DOHH2 (cell line): ENCODE data around the gene ZFHX2.

ENCODE experiments used
- H3F3A ChIP-seq: fragments of 200-600 bp; sonication (generic), shearing (Covaris generic); 2 replicates; pipeline ENCODE4 v1.6.0; 2016; ENCODE audit warnings: antibody characterized with exemption, mild to moderate bottlenecking; ENCODE audit not compliant: control insufficient read depth, insufficient read depth
- H3K27ac ChIP-seq: fragments of 200-600 bp; sonication (generic); 2 replicates; pipeline ENCODE4 v1.5.1; 2014; ENCODE audit warnings: low read depth, mild to moderate bottlenecking, low read length, moderate library complexity
- H3K27me3 ChIP-seq: fragments of 200-600 bp; sonication (generic); 2 replicates; pipeline ENCODE4 v1.6.1; 2014; ENCODE audit warnings: mild to moderate bottlenecking, low read length, mixed read lengths; ENCODE audit not compliant: control insufficient read depth
- H3K36me3 ChIP-seq: fragments of 200-600 bp; sonication (generic); 2 replicates; pipeline ENCODE4 v1.6.1; 2014; ENCODE audit warnings: mild to moderate bottlenecking, low read length, moderate library complexity, mixed read lengths; ENCODE audit not compliant: control insufficient read depth
- H3K4me1 ChIP-seq: fragments of 200-600 bp; sonication (generic); 2 replicates; pipeline ENCODE4 v1.6.1; 2014; ENCODE audit warnings: mild to moderate bottlenecking, low read length, mixed read lengths; ENCODE audit not compliant: control insufficient read depth
- H3K4me2 ChIP-seq: fragments of 200-600 bp; sonication (generic); 2 replicates; pipeline ENCODE4 v1.6.0; 2014; ENCODE audit warnings: mild to moderate bottlenecking, low read length, moderate library complexity
- H3K4me3 ChIP-seq: fragments of 200-600 bp; sonication (generic); 2 replicates; pipeline ENCODE4 v1.5.1; 2014; ENCODE audit warnings: mild to moderate bottlenecking, low read length, mixed read lengths
- H3K79me2 ChIP-seq: fragments of 200-600 bp; sonication (generic); 2 replicates; pipeline ENCODE4 v1.6.1; 2014; ENCODE audit warnings: mild to moderate bottlenecking, low read length, mixed read lengths; ENCODE audit not compliant: control insufficient read depth
- H3K9me2 ChIP-seq: fragments of 200-600 bp; sonication (generic); replicated peaks from 2 replicates; pipeline ENCODE4 v1.6.1; 2014; ENCODE audit warnings: mild to moderate bottlenecking, low read length, mixed read lengths; ENCODE audit not compliant: control insufficient read depth
- H3K9me3 ChIP-seq: fragments of 200-600 bp; sonication (generic); 2 replicates; pipeline ENCODE4 v1.6.1; 2014; ENCODE audit warnings: antibody characterized with exemption, low read length, mixed read lengths; ENCODE audit not compliant: control insufficient read depth, insufficient read depth
- H4K20me1 ChIP-seq: fragments of 200-600 bp; sonication (generic); 2 replicates; pipeline ENCODE4 v1.6.0; 2014; ENCODE audit warnings: low read depth, mild to moderate bottlenecking, antibody characterized with exemption, low read length, moderate library complexity; ENCODE audit not compliant: control insufficient read depth, insufficient read depth
- EZH2phosphoT487 ChIP-seq: fragments of 200-600 bp; sonication (generic); IDR thresholded peaks from 2 replicates; pipeline ENCODE4 v1.6.1; 2017; ENCODE audit warnings: borderline replicate concordance, mild to moderate bottlenecking, antibody characterized with exemption, low read length, moderate library complexity, mixed read lengths
- TF ChIP-seq, protein P1 (sequence below): fragments of 200-600 bp; sonication (generic); IDR thresholded peaks from one replicate; pipeline ENCODE4 v1.5.1; 2014; ENCODE audit warnings: antibody characterized with exemption, mild to moderate bottlenecking, low read depth, low read length; ENCODE audit not compliant: poor library complexity, severe bottlenecking

The ZFHX2 gene

DNA sequence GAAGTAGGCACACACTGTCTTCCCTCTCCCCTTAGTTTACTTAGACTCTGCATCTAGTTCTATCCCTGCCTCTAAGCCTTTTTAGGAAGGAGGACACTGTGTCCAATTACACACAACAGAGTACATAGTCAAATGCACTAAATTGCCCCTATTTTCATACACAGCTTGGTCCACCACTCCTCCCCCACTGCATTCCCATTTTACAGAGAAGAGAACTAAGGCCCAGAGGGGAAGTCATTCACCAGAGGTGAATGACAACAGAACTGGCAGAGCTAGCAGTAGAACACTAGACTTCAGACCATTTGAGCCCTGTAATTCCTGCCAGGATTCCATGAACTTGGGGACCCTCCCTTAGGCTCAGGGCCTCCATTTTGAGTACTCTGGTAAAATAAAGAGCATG is 28.2 kb upstream of the ZFHX2 start:
- H3K4me3 ChIP-seq, result no peak overlapping the region
- H3K27ac ChIP-seq, result no peak overlapping the region
- H3K4me1 ChIP-seq, result peaks cover 4% of the 10 kb centered on the region; the same call in 1 of the 2 replicates
- H3K79me2 ChIP-seq, result no peaks in the 10 kb centered on the region
- no peak for TF ChIP-seq EZH2phosphoT487
- TF ChIP-seq, protein P1, sequence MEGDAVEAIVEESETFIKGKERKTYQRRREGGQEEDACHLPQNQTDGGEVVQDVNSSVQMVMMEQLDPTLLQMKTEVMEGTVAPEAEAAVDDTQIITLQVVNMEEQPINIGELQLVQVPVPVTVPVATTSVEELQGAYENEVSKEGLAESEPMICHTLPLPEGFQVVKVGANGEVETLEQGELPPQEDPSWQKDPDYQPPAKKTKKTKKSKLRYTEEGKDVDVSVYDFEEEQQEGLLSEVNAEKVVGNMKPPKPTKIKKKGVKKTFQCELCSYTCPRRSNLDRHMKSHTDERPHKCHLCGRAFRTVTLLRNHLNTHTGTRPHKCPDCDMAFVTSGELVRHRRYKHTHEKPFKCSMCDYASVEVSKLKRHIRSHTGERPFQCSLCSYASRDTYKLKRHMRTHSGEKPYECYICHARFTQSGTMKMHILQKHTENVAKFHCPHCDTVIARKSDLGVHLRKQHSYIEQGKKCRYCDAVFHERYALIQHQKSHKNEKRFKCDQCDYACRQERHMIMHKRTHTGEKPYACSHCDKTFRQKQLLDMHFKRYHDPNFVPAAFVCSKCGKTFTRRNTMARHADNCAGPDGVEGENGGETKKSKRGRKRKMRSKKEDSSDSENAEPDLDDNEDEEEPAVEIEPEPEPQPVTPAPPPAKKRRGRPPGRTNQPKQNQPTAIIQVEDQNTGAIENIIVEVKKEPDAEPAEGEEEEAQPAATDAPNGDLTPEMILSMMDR, result no peak
- peaks cover 30% of the 10 kb centered on the region for H3K27me3 ChIP-seq
- no peaks in the 10 kb centered on the region for H3K9me3 ChIP-seq
- H3F3A ChIP-seq, result no peaks in the 10 kb centered on the region
- H3K4me2 ChIP-seq, result no peak overlapping the region
- H4K20me1 ChIP-seq, result no peaks in the 10 kb centered on the region
- no peaks in the 10 kb centered on the region for H3K9me2 ChIP-seq
- no peaks in the 10 kb centered on the region for H3K36me3 ChIP-seq

DNA sequence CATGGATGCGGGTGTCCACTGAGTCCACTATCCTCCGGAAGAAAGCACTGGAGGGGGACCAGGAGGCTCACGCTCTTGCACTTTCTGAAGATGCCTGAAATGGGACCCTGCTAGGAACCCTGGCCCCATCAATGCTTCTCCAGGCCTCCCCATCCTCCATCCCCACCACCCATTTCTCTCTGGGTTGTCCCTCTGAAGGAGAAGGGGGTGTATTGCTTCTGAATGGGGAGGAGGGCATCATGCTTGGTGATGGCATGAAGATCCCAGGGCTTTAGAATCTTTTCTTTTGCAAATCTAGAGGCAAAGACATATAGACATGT is 27.7 kb upstream of the ZFHX2 start:
- H3F3A ChIP-seq, result no peaks in the 10 kb centered on the region
- no peak overlapping the region for H3K4me2 ChIP-seq
- no peak for TF ChIP-seq EZH2phosphoT487
- TF ChIP-seq, protein P1, result no peak
- H3K36me3 ChIP-seq, result no peaks in the 10 kb centered on the region
- H3K27ac ChIP-seq, result no peak overlapping the region
- no peak overlapping the region for H3K4me3 ChIP-seq
- no peaks in the 10 kb centered on the region for H3K9me2 ChIP-seq
- H3K4me1 ChIP-seq, result peaks cover 4% of the 10 kb centered on the region; the same call in 1 of the 2 replicates
- no peaks in the 10 kb centered on the region for H3K79me2 ChIP-seq
- H4K20me1 ChIP-seq, result no peaks in the 10 kb centered on the region
- peaks cover 30% of the 10 kb centered on the region for H3K27me3 ChIP-seq
- H3K9me3 ChIP-seq, result no peaks in the 10 kb centered on the region

DNA sequence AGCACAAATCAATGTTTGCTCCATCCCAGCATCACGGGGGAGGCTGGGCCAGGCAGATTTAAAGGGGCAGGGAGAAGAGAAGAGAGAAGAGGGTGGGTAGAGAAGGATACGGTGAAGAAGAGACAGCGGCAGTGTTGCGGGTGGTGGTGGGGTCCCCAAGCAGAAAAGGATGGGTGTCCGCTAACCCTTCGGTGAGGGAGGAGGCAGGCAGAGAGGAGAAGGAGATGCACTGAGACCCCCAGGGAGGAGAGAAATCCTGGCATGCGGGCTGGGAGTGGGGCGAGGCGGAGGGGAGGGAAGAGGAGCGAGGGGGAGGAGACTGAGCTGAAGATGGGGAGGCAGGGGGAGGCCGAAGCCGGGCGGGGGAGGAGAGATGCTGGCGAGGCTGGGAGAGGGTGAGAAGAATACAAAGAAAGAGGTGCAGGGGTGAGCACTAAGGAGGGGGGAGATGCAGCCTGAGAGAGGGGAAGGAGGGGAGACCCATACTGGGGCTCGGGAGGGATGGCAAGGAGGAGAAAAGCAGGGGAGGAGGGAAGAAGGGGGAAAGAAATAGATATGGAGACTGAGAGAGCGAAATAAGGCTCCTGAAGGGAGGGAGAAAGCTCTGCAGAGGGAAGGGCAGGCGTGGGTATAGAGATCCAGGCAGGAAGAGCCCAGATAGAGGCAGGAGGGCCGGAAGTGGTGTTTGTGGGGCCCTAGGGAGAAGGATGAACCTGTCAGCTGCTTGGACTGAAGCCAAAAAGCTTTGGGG is 27.2 kb upstream of the ZFHX2 start, which contains the start of gene JPH4:
TSS of gene JPH4 (minus strand) at position 231 of the 751 bp plus-strand sequence. CDS start 1,337 bp downstream, outside the sequence.
- Histone ChIP-seq H3K79me2 (no peaks in the 10 kb centered on the region), H3K4me2 (no peak within 1 kb of the TSS), H3K9me3 (no peaks in the 10 kb centered on the region), H3K27ac (no peak within 1 kb of the TSS), H4K20me1 (no peaks in the 10 kb centered on the region), H3K4me1 (peaks cover 4% of the 10 kb centered on the region; the same call in 1 of the 2 replicates), H3K27me3 (peaks cover 30% of the 10 kb centered on the region), H3K4me3 (no peak within 1 kb of the TSS), H3F3A (no peaks in the 10 kb centered on the region), H3K9me2 (no peaks in the 10 kb centered on the region), H3K36me3 (no peaks in the 10 kb centered on the region)
- TF ChIP-seq EZH2phosphoT487, result no peak
- TF ChIP-seq, protein P1, result no peak
